ENCODE measurements around the gene GOLGA6D.
A peak's percentile ranks its signal among the peaks of the same experiment; 100 is the strongest.
"Not testable (repeated sequence)": the region's sequence is repeated elsewhere in the genome, so short reads cannot be mapped to it uniquely, and the experiment has no call there.

Gene GOLGA6D

DNA sequence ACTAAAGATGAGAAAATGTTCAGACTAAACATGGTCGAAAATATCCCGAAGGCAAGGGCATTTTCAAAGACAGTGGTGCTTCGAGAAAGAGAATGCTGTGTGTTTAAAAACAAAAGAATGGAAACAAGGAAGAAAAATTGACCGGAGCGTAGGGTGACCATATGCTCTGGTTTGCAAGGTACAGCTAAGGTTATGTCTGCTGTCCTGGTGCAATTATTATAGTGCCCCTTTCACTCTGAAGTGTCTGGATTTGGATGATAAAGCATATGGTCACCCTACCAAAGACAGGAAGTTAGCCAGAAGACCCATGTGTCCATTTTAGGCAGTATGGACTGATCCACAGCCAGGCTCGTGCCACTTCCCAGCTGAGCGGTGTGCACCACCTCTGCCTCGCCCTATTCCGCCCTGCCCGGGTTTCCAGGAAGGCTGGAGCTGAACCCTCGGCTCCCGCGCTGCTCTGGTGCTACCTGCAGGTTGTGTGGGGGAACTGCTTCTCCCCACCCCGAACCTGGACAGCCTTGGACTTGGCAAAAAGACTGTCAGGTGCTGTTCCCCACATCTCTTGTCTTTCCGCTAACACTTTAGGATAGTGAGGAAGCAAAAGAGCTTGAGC, 25.2 kb downstream of the GOLGA6D start:
- Histone ChIP-seq H2BK5ac (ENCODE audit: low read length) (no peak overlapping the region), H3K4ac (ENCODE audit: low read depth, low read length) (no peak overlapping the region), H3K79me2 (ENCODE audit: control insufficient read depth, insufficient read depth, low read length) (no peaks in the 10 kb centered on the region), H2BK15ac (replicated peaks; ENCODE audit: low read depth) (no peak overlapping the region), H3K79me1 (ENCODE audit: low read length) (no peaks in the 10 kb centered on the region), H4K8ac (ENCODE audit: low read depth, low read length) (no peak overlapping the region), H3K36me3 (ENCODE audit: control insufficient read depth, insufficient read depth, low read length) (no peaks in the 10 kb centered on the region), H3K9ac (ENCODE audit: low read length) (no peak overlapping the region), H3K4me1 (ENCODE audit: control insufficient read depth, low read depth, low read length) (no peaks in the 10 kb centered on the region), H3K23ac (ENCODE audit: low read length) (no peak overlapping the region), H3K4me2 (ENCODE audit: low read length) (no peak overlapping the region), H4K5ac (ENCODE audit: low read length) (no peak overlapping the region), H3K56ac (ENCODE audit: low read length) (no peak overlapping the region), H3K18ac (ENCODE audit: low read length) (no peak overlapping the region), H3K27ac (ENCODE audit: low read depth, low read length) (no peak overlapping the region), H3K4me3 (ENCODE audit: low read length) (no peak overlapping the region), H2BK120ac (ENCODE audit: low read depth, low read length) (no peak overlapping the region), H3K27me3 (ENCODE audit: insufficient read depth, low read length, poor library complexity) (no peaks in the 10 kb centered on the region), H2AK5ac (ENCODE audit: low read length) (no peak overlapping the region)
- DNase-seq, result peak; percentile 81
- WGBS (ENCODE audit: extremely low coverage, insufficient coverage, low lambda C conversion rate), result no CpG with 5 or more reads among the region's 15 CpGs

DNA sequence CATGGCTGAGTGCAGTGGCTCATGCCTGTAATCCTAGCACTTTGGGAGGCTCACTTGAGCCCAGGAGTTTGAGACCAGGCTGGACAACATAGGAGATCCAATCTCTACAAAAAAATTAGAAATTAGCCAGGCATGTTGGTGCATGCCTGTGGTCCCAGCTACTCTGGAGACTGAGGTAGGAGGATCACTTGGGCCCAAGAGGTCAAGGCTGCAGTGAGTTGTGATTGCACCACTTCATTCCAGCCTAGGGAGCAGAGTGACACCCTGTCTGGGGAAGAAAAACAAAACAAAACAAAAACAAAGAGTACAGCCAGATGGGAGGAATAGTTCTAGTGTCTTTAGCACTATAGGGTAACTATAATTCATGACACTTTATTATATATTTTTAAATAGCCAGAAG, 27.1 kb downstream of the GOLGA6D start:
- no peaks in the 10 kb centered on the region for H3K79me2 ChIP-seq (ENCODE audit: control insufficient read depth, insufficient read depth, low read length)
- H2BK5ac ChIP-seq (ENCODE audit: low read length), result no peak overlapping the region
- no peaks in the 10 kb centered on the region for H3K4me1 ChIP-seq (ENCODE audit: control insufficient read depth, low read depth, low read length)
- no peak overlapping the region for H2AK5ac ChIP-seq (ENCODE audit: low read length)
- no peak overlapping the region for H2BK15ac ChIP-seq (replicated peaks; ENCODE audit: low read depth)
- no peak overlapping the region for H3K4me3 ChIP-seq (ENCODE audit: low read length)
- no peaks in the 10 kb centered on the region for H3K79me1 ChIP-seq (ENCODE audit: low read length)
- H3K9ac ChIP-seq (ENCODE audit: low read length), result no peak overlapping the region
- no peaks in the 10 kb centered on the region for H3K36me3 ChIP-seq (ENCODE audit: control insufficient read depth, insufficient read depth, low read length)
- no peak overlapping the region for H3K27ac ChIP-seq (ENCODE audit: low read depth, low read length)
- no peaks in the 10 kb centered on the region for H3K27me3 ChIP-seq (ENCODE audit: insufficient read depth, low read length, poor library complexity)
- H3K4me2 ChIP-seq (ENCODE audit: low read length), result no peak overlapping the region
- H2BK120ac ChIP-seq (ENCODE audit: low read depth, low read length), result no peak overlapping the region
- H3K23ac ChIP-seq (ENCODE audit: low read length), result no peak overlapping the region
- H3K4ac ChIP-seq (ENCODE audit: low read depth, low read length), result no peak overlapping the region
- DNase-seq, result no peak
- H4K8ac ChIP-seq (ENCODE audit: low read depth, low read length), result no peak overlapping the region
- H3K56ac ChIP-seq (ENCODE audit: low read length), result no peak overlapping the region
- H3K18ac ChIP-seq (ENCODE audit: low read length), result no peak overlapping the region
- H4K5ac ChIP-seq (ENCODE audit: low read length), result no peak overlapping the region

DNA sequence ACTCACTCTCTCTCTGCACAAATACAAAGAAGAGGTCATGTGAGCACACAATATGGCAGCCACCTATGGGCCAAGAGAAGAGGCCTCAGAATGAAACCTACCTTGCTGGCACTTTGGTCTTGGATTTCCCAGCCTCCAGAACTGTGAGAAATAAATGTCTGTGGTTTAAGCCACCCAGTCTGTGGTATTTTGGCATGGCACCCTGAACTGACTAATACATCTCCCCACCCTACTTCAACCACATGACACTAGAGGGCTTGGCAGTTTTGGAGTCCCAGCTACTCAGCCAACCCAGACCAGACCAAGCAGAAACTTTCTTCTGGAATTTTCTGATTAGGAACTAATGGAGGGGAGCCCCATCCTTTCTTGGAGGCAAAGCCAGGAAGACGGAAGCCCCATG, 29.9 kb downstream of the GOLGA6D start:
- WGBS (ENCODE audit: extremely low coverage, insufficient coverage, low lambda C conversion rate), result no CpG with 5 or more reads among the region's 1 CpG
- not testable (repeated sequence) for H2BK15ac ChIP-seq (replicated peaks; ENCODE audit: low read depth); H3K4ac ChIP-seq (ENCODE audit: low read depth, low read length); H3K18ac ChIP-seq (ENCODE audit: low read length); H3K4me3 ChIP-seq (ENCODE audit: low read length); H3K79me1 ChIP-seq (ENCODE audit: low read length); H3K4me1 ChIP-seq (ENCODE audit: control insufficient read depth, low read depth, low read length); H3K4me2 ChIP-seq (ENCODE audit: low read length); H2BK120ac ChIP-seq (ENCODE audit: low read depth, low read length); H3K27me3 ChIP-seq (ENCODE audit: insufficient read depth, low read length, poor library complexity); H4K5ac ChIP-seq (ENCODE audit: low read length); H3K23ac ChIP-seq (ENCODE audit: low read length); H4K8ac ChIP-seq (ENCODE audit: low read depth, low read length); H3K36me3 ChIP-seq (ENCODE audit: control insufficient read depth, insufficient read depth, low read length); H2AK5ac ChIP-seq (ENCODE audit: low read length); H2BK5ac ChIP-seq (ENCODE audit: low read length); H3K9ac ChIP-seq (ENCODE audit: low read length); H3K79me2 ChIP-seq (ENCODE audit: control insufficient read depth, insufficient read depth, low read length); H3K56ac ChIP-seq (ENCODE audit: low read length); DNase-seq; H3K27ac ChIP-seq (ENCODE audit: low read depth, low read length)

DNA sequence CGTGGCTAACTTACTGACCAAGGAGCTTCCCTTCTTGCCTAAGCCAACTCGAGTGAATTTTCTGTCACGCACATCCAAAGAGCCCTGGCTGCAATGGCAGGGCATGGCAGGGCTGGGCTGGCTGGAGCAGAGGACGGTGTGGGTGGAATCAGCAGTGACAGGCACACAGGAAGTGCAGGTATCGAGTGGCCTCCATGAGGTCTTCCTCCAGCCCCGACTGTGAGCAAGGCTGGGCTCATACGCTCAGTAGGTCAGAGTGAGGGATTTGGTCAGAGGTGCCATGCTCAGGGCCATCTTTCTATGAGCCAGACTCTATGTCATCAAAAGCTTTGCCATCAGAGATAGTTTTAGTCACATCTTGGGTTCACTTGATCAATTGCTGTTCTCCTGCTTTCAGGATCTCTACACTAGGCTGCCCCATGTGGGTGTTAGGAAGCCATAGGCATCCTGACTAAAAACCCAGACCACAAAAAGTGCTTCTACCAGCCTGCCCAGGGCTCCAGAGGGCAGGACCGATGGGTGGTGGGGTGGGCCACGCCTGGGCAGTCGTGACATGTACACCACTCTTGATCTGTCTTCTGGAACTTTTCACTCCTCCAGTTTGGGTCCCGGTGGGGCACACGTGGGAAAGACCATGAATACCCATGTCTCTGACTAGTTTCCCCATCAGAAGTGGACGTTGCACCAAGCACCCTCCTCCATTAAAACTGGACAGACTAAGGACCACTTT, 30.6 kb downstream of the GOLGA6D start:
- Histone ChIP-seq H2BK5ac (ENCODE audit: low read length) (no peak overlapping the region), H3K56ac (ENCODE audit: low read length) (no peak overlapping the region), H3K4me1 (ENCODE audit: control insufficient read depth, low read depth, low read length) (no peaks in the 10 kb centered on the region), H3K4me2 (ENCODE audit: low read length) (no peak overlapping the region), H3K23ac (ENCODE audit: low read length) (no peak overlapping the region), H2BK15ac (replicated peaks; ENCODE audit: low read depth) (no peak overlapping the region), H4K5ac (ENCODE audit: low read length) (no peak overlapping the region), H3K18ac (ENCODE audit: low read length) (no peak overlapping the region), H3K27ac (ENCODE audit: low read depth, low read length) (no peak overlapping the region), H3K36me3 (ENCODE audit: control insufficient read depth, insufficient read depth, low read length) (no peaks in the 10 kb centered on the region), H4K8ac (ENCODE audit: low read depth, low read length) (no peak overlapping the region), H3K9ac (ENCODE audit: low read length) (no peak overlapping the region), H3K79me2 (ENCODE audit: control insufficient read depth, insufficient read depth, low read length) (no peaks in the 10 kb centered on the region), H3K4me3 (ENCODE audit: low read length) (no peak overlapping the region), H2AK5ac (ENCODE audit: low read length) (no peak overlapping the region), H3K79me1 (ENCODE audit: low read length) (no peaks in the 10 kb centered on the region), H2BK120ac (ENCODE audit: low read depth, low read length) (no peak overlapping the region), H3K4ac (ENCODE audit: low read depth, low read length) (no peak overlapping the region), H3K27me3 (ENCODE audit: insufficient read depth, low read length, poor library complexity) (no peaks in the 10 kb centered on the region)
- DNase-seq, result no peak
- WGBS (ENCODE audit: extremely low coverage, insufficient coverage, low lambda C conversion rate), result no CpG with 5 or more reads among the region's 13 CpGs

GRCh38 chr15:75314552-75315290, 32.1 kb downstream of the GOLGA6D start:
- no peak overlapping the region for H3K9ac ChIP-seq (ENCODE audit: low read length)
- no peak overlapping the region for H2BK15ac ChIP-seq (replicated peaks; ENCODE audit: low read depth)
- H3K4me3 ChIP-seq (ENCODE audit: low read length), result no peak overlapping the region
- no peaks in the 10 kb centered on the region for H3K27me3 ChIP-seq (ENCODE audit: insufficient read depth, low read length, poor library complexity)
- H3K4me2 ChIP-seq (ENCODE audit: low read length), result no peak overlapping the region
- H3K79me2 ChIP-seq (ENCODE audit: control insufficient read depth, insufficient read depth, low read length), result no peaks in the 10 kb centered on the region
- H3K36me3 ChIP-seq (ENCODE audit: control insufficient read depth, insufficient read depth, low read length), result no peaks in the 10 kb centered on the region
- H3K23ac ChIP-seq (ENCODE audit: low read length), result no peak overlapping the region
- DNase-seq, result no peak
- H4K8ac ChIP-seq (ENCODE audit: low read depth, low read length), result no peak overlapping the region
- H3K4me1 ChIP-seq (ENCODE audit: control insufficient read depth, low read depth, low read length), result no peaks in the 10 kb centered on the region
- H3K27ac ChIP-seq (ENCODE audit: low read depth, low read length), result no peak overlapping the region
- H2AK5ac ChIP-seq (ENCODE audit: low read length), result no peak overlapping the region
- H2BK120ac ChIP-seq (ENCODE audit: low read depth, low read length), result no peak overlapping the region
- no peak overlapping the region for H3K56ac ChIP-seq (ENCODE audit: low read length)
- no peaks in the 10 kb centered on the region for H3K79me1 ChIP-seq (ENCODE audit: low read length)
- H2BK5ac ChIP-seq (ENCODE audit: low read length), result no peak overlapping the region
- H3K18ac ChIP-seq (ENCODE audit: low read length), result no peak overlapping the region
- no peak overlapping the region for H4K5ac ChIP-seq (ENCODE audit: low read length)
- no peak overlapping the region for H3K4ac ChIP-seq (ENCODE audit: low read depth, low read length)
- WGBS (ENCODE audit: extremely low coverage, insufficient coverage, low lambda C conversion rate), result no CpG with 5 or more reads among the region's 5 CpGs
